Occipital lobe (tissue), 3 donors: ENCODE results near the gene CLCNKA. TPM values are rescaled to one million over a fixed set of nuclear protein-coding genes. Genes with fewer than 3 reads are reported as not detected.
A peak's percentile ranks its signal among the peaks of the same experiment; 100 is the strongest.

Source experiments
- DNase-seq: peaks from one replicate; lab custom pipeline; 2025; lab: John Stamatoyannopoulos, UW
- small RNA-seq: library from RNA; depleted of rRNA; stranded (forward); fragments of <200 nt; gene quantifications from one replicate; pipeline ENCODE3, GENCODE V24; 2014
- total RNA-seq: library from RNA; depleted of rRNA; stranded (reverse); fragments of >200 nt; gene quantifications from one replicate; pipeline ENCODE4 v1.2.3, GENCODE V29; 2014

CLCNKA gene
- total RNA-seq, 1 donor from 2014 or later: not detected

- DNase-seq: no peak
These were observed 55.8 kb downstream of the CLCNKA start for GRCh38 chr1:16077406-16078245.

- DNase-seq: peak; percentile 43
These were observed 57.3 kb downstream of the CLCNKA start for GRCh38 chr1:16078925-16079656.

DNA sequence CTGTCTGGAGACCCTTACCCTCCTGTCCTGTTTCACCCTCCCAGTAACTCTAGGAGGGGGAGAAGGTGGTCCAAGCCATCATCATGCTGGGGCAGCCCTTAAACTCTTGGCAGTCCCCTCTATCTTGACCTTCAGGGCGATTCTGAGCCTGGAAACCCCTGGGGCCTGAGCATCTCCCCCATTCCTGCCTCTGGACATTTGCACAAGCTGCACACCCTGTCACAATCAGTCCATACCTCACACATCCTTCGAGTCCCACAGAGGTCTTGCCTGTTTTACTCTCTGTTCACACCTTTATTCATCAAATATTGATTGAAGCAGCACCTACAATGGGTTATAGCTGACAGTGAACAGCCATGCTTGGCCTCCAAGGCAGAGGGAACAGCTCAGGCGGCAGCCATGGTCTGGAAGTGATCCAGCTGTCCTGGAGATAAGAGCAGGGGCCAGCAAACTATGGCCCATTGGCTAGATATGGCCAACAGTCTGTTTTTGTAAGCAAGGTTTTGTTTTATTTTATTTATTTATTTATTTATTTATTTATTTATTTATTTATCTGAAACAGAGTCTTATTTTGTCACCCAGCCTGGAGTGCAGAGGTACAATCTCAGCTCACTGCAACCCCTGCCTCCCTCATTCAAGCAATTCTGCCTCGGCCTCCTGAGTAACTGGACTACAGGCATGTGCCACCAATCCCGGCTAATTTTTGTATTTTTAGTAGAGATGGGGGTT lies 58.8 kb downstream of the CLCNKA start:
- no peak for DNase-seq

DNA sequence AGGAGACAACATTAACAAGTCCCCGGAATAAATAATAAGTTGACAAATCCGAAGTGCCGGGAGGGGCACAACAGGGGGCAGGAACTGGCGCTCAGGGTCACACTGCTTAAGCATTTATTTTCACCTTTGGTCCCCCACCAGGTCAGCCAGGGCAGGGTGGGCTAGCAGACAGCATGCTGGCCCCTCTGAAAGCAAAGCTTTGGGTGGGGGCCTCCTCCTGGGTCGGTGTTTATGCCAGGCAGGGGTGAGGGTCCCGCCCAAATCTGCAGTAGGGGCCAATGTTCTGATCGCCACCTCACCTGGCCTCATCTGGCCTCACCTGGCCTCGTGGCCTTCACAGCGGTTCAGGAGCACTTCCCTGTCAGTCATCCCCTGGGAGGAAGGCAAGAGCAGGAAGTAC lies 59.8 kb downstream of the CLCNKA start:
- DNase-seq: no peak

DNA sequence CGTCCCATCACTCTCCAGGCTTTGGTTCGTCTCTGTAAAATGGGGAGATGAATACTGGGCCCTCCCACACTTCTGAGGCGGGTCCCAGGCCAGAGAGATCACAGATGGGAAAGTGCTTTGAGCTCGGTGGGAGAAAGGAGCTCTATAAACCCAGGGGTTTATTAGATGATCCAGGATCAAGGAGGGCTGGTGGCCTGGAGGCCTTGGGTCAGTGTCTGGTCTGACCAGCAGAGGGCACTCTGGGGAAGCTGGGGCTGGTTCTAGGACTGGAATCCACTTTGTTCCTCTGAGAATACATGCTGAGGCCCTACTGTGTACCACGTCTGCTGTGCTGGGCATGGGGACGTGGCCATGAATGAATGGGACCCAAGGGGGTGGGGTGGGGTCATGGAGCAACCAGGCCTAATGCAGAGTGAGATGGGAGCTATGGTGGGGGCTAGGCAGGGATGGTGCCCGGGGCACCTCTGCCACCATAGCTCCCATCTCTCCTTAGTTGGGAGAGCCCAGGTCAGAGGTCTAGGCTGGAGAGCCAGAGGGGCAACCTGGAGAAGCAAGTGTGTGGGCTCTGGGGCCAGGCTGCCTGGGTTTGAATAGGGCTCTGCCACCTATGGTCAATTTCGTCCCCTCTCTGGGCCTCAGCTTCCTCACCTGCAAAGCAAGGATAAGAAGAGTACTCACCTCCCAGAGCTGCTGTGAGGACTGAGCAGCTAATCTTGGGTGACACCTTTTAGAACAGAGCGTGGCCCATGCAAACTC lies 60.6 kb downstream of the CLCNKA start:
- no peak for DNase-seq

DNA sequence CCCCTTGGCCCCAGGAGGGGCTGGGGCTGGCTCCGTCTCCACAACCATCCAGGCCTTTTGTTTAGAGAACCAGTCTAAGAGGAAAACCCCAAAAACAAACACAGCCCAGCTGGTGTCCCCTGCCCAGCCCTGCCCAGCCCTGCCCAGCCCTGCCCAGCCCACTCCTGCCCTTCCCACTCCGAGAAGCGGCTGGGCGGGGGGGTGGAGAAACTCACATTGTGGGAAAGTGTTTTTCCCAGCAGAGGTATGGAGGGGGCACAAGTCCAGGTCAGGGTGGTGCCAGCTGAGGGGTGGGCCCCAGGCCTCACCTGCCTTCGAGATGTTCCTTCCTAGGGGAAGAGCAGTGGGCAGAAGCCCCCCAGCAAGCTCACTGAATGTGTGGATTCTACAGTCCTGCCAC lies 61.6 kb downstream of the CLCNKA start:
- no peak for DNase-seq

Small RNA genes within 50 kb of the gene (small RNA-seq; reads per million reads assigned to genes)
- gene AL355994.1: not detected
- gene AL355994.5: not detected

Other genes starting within 250 kb of the CLCNKA start
- gene UQCRHL, start 214.4 kb upstream of the CLCNKA start, total RNA-seq: 2.7 TPM
- gene SPEN, start 174.3 kb upstream of the CLCNKA start, total RNA-seq: 80.0 TPM
- gene ZBTB17, start 45.9 kb upstream of the CLCNKA start, total RNA-seq: 38.8 TPM
- 0.62 TPM for gene SRARP, start 17.8 kb upstream of the CLCNKA start, total RNA-seq
- gene HSPB7, start 4.0 kb upstream of the CLCNKA start, total RNA-seq: not detected
- 0.16 TPM for gene CLCNKB, start 21.7 kb downstream of the CLCNKA start, total RNA-seq
- 1.7 TPM for gene FAM131C, start 51.6 kb downstream of the CLCNKA start, total RNA-seq
- 1.1 TPM for gene EPHA2, start 134.0 kb downstream of the CLCNKA start, total RNA-seq
- 0.16 TPM for gene ARHGEF19, start 190.6 kb downstream of the CLCNKA start, total RNA-seq
- gene CPLANE2, start 215.1 kb downstream of the CLCNKA start, total RNA-seq: 19.0 TPM